ENCODE measurements around the gene PPID.

- TF ChIP-seq CTCF (IDR thresholded peaks at IDR 0.05) (no peak), POLR2A (IDR thresholded peaks at IDR 0.05) (no peak)
Observed at GRCh38 chr4:158678767-158679166, 44.4 kb downstream of the PPID start.
